Measurements from ENCODE around the gene FAM20A.
A peak's percentile ranks its signal among the peaks of the same experiment; 100 is the strongest.

Gene FAM20A

DNA sequence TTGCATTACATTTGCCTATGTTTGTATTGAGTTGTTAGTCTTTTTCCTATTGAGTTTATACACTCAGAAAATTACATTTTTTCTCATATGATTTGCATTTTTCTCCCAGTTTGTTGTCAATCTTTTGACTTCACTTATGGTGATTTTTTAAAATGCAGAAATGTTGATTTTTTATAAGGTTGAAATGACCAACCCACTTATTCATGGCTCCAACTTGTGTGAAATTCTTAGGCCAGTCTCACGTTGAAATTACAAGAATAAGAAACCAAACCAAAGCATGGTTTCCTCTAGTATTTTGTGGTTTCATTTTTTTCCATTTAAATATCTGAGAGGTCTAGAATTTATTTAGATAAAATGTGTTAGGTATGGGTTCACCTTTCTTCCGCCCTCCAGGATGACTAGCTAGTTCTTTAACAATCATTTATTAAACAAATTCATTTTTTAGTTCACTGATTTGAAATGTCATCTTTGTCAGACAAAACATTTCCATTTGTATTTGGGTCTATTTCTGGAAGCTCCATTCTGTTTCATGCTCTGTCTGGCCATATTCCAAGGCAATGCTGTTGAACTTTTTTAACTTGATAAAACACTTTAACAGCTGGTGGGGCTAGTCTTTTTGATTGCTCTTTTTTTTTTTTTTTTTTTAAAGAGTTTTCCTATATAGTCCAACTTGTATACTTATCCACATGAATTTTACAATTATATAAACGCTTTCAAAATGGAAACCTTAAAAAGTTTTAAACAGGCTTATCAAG is 40.0 kb downstream of the FAM20A start:
- TF ChIP-seq, protein P1, sequence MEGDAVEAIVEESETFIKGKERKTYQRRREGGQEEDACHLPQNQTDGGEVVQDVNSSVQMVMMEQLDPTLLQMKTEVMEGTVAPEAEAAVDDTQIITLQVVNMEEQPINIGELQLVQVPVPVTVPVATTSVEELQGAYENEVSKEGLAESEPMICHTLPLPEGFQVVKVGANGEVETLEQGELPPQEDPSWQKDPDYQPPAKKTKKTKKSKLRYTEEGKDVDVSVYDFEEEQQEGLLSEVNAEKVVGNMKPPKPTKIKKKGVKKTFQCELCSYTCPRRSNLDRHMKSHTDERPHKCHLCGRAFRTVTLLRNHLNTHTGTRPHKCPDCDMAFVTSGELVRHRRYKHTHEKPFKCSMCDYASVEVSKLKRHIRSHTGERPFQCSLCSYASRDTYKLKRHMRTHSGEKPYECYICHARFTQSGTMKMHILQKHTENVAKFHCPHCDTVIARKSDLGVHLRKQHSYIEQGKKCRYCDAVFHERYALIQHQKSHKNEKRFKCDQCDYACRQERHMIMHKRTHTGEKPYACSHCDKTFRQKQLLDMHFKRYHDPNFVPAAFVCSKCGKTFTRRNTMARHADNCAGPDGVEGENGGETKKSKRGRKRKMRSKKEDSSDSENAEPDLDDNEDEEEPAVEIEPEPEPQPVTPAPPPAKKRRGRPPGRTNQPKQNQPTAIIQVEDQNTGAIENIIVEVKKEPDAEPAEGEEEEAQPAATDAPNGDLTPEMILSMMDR (IDR thresholded peaks at IDR 0.05; ENCODE audit: insufficient read depth, low read depth, low read length, missing control alignments) = no peak
- no peak for DNase-seq (ENCODE audit: low read depth)
- H3K4me3 ChIP-seq (ENCODE audit: low read length) = no peak overlapping the region

DNA sequence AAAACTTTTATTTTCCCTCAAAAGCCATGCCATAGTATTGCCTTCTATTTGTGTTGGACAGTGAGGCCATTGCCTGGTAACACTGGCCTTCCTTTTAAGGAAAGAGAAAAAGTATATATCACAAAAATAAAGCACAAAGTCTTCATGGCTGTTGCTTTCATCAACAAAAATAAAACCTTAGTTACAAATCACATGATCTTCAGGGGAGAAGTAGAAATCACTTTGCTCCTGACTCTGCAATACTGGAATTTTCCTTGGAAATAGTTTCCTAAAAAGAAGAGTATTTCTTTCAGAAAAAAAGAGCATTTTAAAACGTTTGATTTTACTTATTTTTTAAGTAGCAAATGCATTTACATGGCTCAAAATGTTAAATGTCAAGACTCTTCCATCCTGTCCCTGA is 41.9 kb downstream of the FAM20A start:
- no peak overlapping the region for H3K4me3 ChIP-seq (ENCODE audit: low read length)
- TF ChIP-seq, protein P1 (IDR thresholded peaks at IDR 0.05; ENCODE audit: insufficient read depth, low read depth, low read length, missing control alignments) = no peak
- DNase-seq (ENCODE audit: low read depth) = no peak

DNA sequence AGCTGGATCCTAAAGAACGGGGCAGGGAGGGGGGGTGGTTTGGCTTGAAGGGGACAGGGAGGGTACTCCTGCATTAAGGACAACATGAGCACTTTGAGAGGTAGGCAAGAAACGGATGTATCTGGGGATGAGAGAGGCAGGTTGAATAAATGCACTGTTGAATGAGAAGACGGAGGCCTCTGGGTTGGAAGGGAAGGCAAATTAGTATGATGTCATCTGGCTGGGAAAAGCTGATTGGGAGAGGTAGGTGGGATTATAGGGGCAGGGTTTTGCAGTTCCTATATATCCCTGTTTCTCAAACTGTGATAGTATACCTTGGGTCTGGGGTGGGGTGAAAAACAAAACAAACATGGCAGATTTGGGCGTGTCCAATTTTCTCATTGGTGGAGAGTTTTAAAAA is 44.6 kb downstream of the FAM20A start:
- no peak overlapping the region for H3K4me3 ChIP-seq (ENCODE audit: low read length)
- TF ChIP-seq, protein P1 (IDR thresholded peaks at IDR 0.05; ENCODE audit: insufficient read depth, low read depth, low read length, missing control alignments) = no peak
- no peak for DNase-seq (ENCODE audit: low read depth)

DNA sequence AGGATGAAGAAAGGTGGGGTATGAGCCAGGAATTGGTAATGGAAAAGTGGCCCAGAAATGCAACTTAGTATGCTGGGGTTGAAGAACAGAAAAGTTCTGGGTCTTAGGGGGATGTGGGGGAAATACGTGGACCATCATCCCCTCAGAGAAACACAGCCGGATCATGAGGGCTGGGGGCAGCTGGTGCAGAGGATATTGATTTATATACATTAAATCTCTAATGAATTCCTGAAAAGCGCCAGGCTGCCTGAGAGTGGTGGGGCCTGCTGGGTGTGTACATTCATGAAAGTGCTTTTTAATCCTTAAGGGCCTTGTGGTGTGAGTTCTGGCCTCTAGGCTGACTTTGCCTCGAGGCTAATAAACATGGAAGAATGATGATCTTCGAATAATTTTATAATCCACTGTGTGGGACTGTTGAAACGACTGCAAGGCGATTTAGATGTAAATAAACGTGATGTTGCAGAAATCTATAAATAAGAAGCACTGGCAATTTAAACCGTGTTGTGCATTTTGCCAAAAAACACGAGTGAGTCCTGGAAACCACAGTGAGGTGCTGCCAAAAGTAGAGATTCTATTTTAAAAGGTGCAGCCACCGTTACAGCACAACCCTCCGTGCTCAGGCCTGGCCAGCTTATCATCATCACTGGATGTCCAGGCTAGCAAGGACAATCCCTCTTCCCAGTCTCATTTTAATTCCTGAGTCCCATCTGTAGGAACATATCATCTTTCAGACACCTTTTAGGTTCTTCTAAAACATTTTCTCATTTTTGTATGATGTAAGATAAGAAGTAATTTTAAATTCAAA is 56.9 kb downstream of the FAM20A start:
- H3K4me3 ChIP-seq (ENCODE audit: low read length) = no peak overlapping the region
- TF ChIP-seq, protein P1 (IDR thresholded peaks at IDR 0.05; ENCODE audit: insufficient read depth, low read depth, low read length, missing control alignments) = no peak
- no peak for DNase-seq (ENCODE audit: low read depth)

DNA sequence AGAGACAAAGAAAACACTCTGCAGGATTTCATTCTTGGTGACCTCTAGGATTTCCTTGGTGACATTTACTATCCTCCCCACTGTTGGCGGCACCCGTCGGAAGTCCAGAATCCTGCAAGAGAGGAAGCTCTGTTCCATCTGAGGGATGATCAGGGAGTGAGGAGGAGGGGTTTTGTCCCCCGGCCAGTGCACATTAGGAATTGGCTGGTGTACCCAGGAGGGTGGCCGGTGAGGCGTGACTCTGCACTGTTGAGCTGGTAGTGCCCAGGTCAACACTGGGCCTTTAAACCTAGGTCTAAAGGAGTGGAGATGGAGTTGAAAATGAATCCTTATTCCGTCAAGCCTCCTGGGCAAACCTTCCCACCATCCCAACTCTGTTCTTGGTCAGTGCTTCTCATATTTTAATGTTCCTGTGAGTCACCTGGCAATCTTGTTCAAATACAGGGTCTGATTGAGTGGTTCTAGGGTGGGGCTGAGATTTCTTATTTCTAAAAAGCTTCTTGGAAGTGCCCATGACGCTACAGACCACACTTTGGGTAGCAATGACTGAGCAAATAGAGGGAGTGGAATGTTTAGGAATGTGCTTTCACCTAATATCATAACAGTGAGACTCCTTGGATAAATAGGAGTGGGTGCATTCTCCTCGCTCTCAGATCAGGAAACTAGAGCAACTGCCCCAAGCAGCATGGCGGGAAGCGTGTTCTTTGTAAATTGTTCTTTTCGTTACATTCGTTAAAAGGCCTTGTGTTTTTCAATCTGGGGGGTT is 58.3 kb downstream of the FAM20A start:
- no peak overlapping the region for H3K4me3 ChIP-seq (ENCODE audit: low read length)
- DNase-seq (ENCODE audit: low read depth) = peak; percentile 63
- TF ChIP-seq, protein P1 (IDR thresholded peaks at IDR 0.05; ENCODE audit: insufficient read depth, low read depth, low read length, missing control alignments) = no peak

DNA sequence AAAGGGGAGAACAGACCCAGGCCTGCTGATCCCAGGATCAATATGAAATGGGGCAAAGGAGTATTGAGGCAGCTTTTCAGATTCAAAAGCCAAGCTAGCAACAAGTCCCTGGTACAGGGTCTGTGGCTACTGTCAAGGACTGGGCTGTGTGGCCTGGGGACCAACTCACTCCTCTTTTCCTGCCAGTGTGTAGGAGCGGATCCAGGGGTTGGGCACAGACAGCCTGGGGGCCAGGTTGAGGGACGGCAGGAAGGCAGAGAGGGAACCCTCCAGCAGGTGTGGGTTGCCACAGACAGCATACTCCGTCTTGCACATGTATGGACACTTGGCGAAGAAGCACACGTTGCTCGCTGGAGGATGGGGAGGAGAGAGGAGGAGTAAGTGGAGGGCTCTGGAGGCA is 59.4 kb downstream of the FAM20A start:
- no peak overlapping the region for H3K4me3 ChIP-seq (ENCODE audit: low read length)
- DNase-seq (ENCODE audit: low read depth) = no peak
- TF ChIP-seq, protein P1 (IDR thresholded peaks at IDR 0.05; ENCODE audit: insufficient read depth, low read depth, low read length, missing control alignments) = no peak
